ENCODE measurements around the gene NKD2. TPM values are rescaled to one million over a fixed set of nuclear protein-coding genes. Genes with fewer than 3 reads are reported as not detected.

Gene NKD2
- total RNA-seq, 1 donor from 2014 or later = 0.41 TPM

DNA sequence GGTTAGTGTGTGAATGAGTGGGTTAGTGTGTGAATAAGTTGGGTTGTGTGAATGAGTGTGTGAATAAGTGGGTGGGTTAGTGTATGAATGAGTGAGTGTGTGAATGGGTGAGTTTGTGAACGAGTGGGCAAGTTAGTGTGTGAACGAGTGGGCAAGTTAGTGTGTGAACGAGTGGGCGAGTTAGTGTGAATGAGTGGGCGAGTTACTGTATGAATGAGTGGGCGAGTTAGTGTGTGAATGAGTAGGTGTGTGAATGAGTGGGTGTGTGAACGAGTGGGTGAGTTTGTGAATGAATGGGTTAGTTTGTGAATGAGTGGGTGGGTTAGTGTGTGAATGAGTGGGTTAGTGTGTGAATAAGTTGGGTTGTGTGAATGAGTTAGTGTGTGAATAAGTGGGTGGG lies 34.7 kb downstream of the NKD2 start:
- no peak overlapping the region for H3K9ac ChIP-seq (ENCODE audit: low read length)
- H3K27ac ChIP-seq (ENCODE audit: low read depth, low read length) = no peak overlapping the region
- H3K9me3 ChIP-seq (ENCODE audit: insufficient read depth, low read depth, low read length) = peaks cover 42% of the 10 kb centered on the region
- H3K4me3 Mint-ChIP-seq (ENCODE audit: unreplicated experiment) = no peak overlapping the region
- H3K79me2 ChIP-seq (ENCODE audit: insufficient read depth, low read length) = no peaks in the 10 kb centered on the region
- H4K20me1 ChIP-seq (ENCODE audit: insufficient read depth, low read length) = no peaks in the 10 kb centered on the region
- no peaks in the 10 kb centered on the region for H3K4me1 Mint-ChIP-seq (ENCODE audit: low read depth, unreplicated experiment)
- H3K4me3 ChIP-seq (ENCODE audit: insufficient read depth, low read depth, low read length) = no peak overlapping the region
- DNase-seq (ENCODE audit: low read depth) (no peak), FAIRE-seq (no peak)
- TF ChIP-seq, protein P1, sequence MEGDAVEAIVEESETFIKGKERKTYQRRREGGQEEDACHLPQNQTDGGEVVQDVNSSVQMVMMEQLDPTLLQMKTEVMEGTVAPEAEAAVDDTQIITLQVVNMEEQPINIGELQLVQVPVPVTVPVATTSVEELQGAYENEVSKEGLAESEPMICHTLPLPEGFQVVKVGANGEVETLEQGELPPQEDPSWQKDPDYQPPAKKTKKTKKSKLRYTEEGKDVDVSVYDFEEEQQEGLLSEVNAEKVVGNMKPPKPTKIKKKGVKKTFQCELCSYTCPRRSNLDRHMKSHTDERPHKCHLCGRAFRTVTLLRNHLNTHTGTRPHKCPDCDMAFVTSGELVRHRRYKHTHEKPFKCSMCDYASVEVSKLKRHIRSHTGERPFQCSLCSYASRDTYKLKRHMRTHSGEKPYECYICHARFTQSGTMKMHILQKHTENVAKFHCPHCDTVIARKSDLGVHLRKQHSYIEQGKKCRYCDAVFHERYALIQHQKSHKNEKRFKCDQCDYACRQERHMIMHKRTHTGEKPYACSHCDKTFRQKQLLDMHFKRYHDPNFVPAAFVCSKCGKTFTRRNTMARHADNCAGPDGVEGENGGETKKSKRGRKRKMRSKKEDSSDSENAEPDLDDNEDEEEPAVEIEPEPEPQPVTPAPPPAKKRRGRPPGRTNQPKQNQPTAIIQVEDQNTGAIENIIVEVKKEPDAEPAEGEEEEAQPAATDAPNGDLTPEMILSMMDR (IDR thresholded peaks at IDR 0.05; ENCODE audit: insufficient read depth, low read depth, low read length) = no peak
- no peak for TF ChIP-seq EZH2 (IDR thresholded peaks at IDR 0.05; ENCODE audit: insufficient read depth, low read length)
- H3K9me3 Mint-ChIP-seq (ENCODE audit: unreplicated experiment) = peaks cover 25% of the 10 kb centered on the region
- no peaks in the 10 kb centered on the region for H3K36me3 ChIP-seq (ENCODE audit: insufficient read depth, low read length)
- H2AFZ ChIP-seq (ENCODE audit: low read depth, low read length) = no peak overlapping the region
- H3K27me3 ChIP-seq (ENCODE audit: insufficient read depth, low read length) = no peaks in the 10 kb centered on the region
- no peak overlapping the region for H3K27ac Mint-ChIP-seq (ENCODE audit: unreplicated experiment)
- H3K27me3 Mint-ChIP-seq (ENCODE audit: low read depth, unreplicated experiment) = peaks cover 18% of the 10 kb centered on the region
- no peak overlapping the region for H3K4me2 ChIP-seq (ENCODE audit: low read length)
- H3K4me1 ChIP-seq (ENCODE audit: insufficient read depth, low read length) = no peaks in the 10 kb centered on the region
- H3K36me3 Mint-ChIP-seq (ENCODE audit: low read depth, unreplicated experiment) = peaks cover 4% of the 10 kb centered on the region

GRCh38 chr5:1044117-1044516 lies 35.5 kb downstream of the NKD2 start:
- DNase-seq (ENCODE audit: low read depth) (no peak), FAIRE-seq (no peak)
- no peak overlapping the region for H3K27ac Mint-ChIP-seq (ENCODE audit: unreplicated experiment)
- Histone ChIP-seq H3K4me2 (ENCODE audit: low read length) (no peak overlapping the region), H3K36me3 (ENCODE audit: insufficient read depth, low read length) (no peaks in the 10 kb centered on the region), H3K27ac (ENCODE audit: low read depth, low read length) (no peak overlapping the region), H3K9me3 (ENCODE audit: insufficient read depth, low read depth, low read length) (peaks cover 38% of the 10 kb centered on the region), H2AFZ (ENCODE audit: low read depth, low read length) (no peak overlapping the region), H3K4me3 (ENCODE audit: insufficient read depth, low read depth, low read length) (no peak overlapping the region), H3K79me2 (ENCODE audit: insufficient read depth, low read length) (no peaks in the 10 kb centered on the region), H4K20me1 (ENCODE audit: insufficient read depth, low read length) (no peaks in the 10 kb centered on the region), H3K4me1 (ENCODE audit: insufficient read depth, low read length) (no peaks in the 10 kb centered on the region), H3K9ac (ENCODE audit: low read length) (no peak overlapping the region), H3K27me3 (ENCODE audit: insufficient read depth, low read length) (no peaks in the 10 kb centered on the region)
- H3K4me1 Mint-ChIP-seq (ENCODE audit: low read depth, unreplicated experiment) = no peaks in the 10 kb centered on the region
- TF ChIP-seq EZH2 (IDR thresholded peaks at IDR 0.05; ENCODE audit: insufficient read depth, low read length) = no peak
- TF ChIP-seq, protein P1 (IDR thresholded peaks at IDR 0.05; ENCODE audit: insufficient read depth, low read depth, low read length) = no peak
- H3K27me3 Mint-ChIP-seq (ENCODE audit: low read depth, unreplicated experiment) = peaks cover 15% of the 10 kb centered on the region
- H3K36me3 Mint-ChIP-seq (ENCODE audit: low read depth, unreplicated experiment) = peaks cover 2% of the 10 kb centered on the region
- H3K9me3 Mint-ChIP-seq (ENCODE audit: unreplicated experiment) = peaks cover 25% of the 10 kb centered on the region
- no peak overlapping the region for H3K4me3 Mint-ChIP-seq (ENCODE audit: unreplicated experiment)

GRCh38 chr5:1045960-1046560 lies 37.5 kb downstream of the NKD2 start:
- no peaks in the 10 kb centered on the region for H3K79me2 ChIP-seq (ENCODE audit: insufficient read depth, low read length)
- no peaks in the 10 kb centered on the region for H4K20me1 ChIP-seq (ENCODE audit: insufficient read depth, low read length)
- no peak overlapping the region for H3K4me3 ChIP-seq (ENCODE audit: insufficient read depth, low read depth, low read length)
- H3K27ac ChIP-seq (ENCODE audit: low read depth, low read length) = no peak overlapping the region
- H3K4me2 ChIP-seq (ENCODE audit: low read length) = no peak overlapping the region
- Mint-ChIP-seq H3K4me3 (ENCODE audit: unreplicated experiment) (no peak overlapping the region), H3K27ac (ENCODE audit: unreplicated experiment) (no peak overlapping the region), H3K9me3 (ENCODE audit: unreplicated experiment) (peaks cover 20% of the 10 kb centered on the region), H3K4me1 (ENCODE audit: low read depth, unreplicated experiment) (no peaks in the 10 kb centered on the region), H3K27me3 (ENCODE audit: low read depth, unreplicated experiment) (peaks cover 13% of the 10 kb centered on the region), H3K36me3 (ENCODE audit: low read depth, unreplicated experiment) (peaks cover 3% of the 10 kb centered on the region)
- TF ChIP-seq EZH2 (IDR thresholded peaks at IDR 0.05; ENCODE audit: insufficient read depth, low read length) = no peak
- TF ChIP-seq, protein P1 (IDR thresholded peaks at IDR 0.05; ENCODE audit: insufficient read depth, low read depth, low read length) = no peak
- no peaks in the 10 kb centered on the region for H3K27me3 ChIP-seq (ENCODE audit: insufficient read depth, low read length)
- FAIRE-seq = no peak
- no peaks in the 10 kb centered on the region for H3K4me1 ChIP-seq (ENCODE audit: insufficient read depth, low read length)
- no peak overlapping the region for H3K9ac ChIP-seq (ENCODE audit: low read length)
- H3K36me3 ChIP-seq (ENCODE audit: insufficient read depth, low read length) = no peaks in the 10 kb centered on the region
- H3K9me3 ChIP-seq (ENCODE audit: insufficient read depth, low read depth, low read length) = peaks cover 30% of the 10 kb centered on the region
- H2AFZ ChIP-seq (ENCODE audit: low read depth, low read length) = no peak overlapping the region
- no peak for DNase-seq (ENCODE audit: low read depth)

All from astrocyte (in vitro differentiated cells and primary cell).